Nucleus accumbens (tissue), 56 donors: ENCODE results near the gene SEL1L3.

Experiments used
- DNase-seq, 56 donors: peaks; one replicate each; lab custom pipeline; 2025; lab: John Stamatoyannopoulos, UW

The SEL1L3 gene

DNA sequence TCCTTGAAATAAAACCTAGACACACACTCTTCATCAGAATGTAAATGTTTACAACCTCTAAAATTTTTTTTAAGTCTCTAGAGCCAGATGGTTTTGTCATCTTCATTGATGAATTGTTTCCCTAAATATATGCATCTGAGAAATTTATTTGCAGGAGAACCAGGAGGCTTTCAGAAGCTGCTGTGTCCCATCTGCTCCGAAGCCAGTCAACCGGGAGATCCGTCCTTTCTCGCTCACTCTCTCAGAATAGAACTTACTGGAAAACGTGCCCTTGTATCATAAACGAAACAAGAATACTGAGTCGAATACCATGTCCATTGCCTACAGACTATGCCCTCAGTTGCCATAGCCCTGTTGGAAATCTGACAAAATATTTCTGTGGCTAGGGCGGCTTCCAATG, 103.7 kb downstream of the SEL1L3 start:
- DNase-seq: no peak

DNA sequence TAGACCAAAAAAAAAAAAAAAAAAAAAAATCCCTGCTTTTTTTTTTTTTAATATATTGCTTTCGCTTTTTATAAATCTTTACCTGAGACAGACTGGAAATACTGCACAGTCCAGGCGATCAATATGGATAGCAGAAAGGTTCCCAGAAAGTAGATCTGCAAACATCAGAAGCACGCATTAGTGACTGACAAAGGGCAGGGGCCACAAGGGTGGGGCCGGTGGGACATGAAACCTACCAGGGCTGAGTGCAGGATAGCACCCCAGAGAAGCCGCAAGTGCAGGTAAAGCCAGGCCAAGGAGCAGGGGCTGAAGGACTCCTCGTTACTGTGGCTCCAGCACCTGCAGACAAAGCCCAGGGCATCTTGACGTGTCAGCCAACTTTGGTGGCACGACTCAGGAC, 105.3 kb downstream of the SEL1L3 start:
- no peak for DNase-seq

DNA sequence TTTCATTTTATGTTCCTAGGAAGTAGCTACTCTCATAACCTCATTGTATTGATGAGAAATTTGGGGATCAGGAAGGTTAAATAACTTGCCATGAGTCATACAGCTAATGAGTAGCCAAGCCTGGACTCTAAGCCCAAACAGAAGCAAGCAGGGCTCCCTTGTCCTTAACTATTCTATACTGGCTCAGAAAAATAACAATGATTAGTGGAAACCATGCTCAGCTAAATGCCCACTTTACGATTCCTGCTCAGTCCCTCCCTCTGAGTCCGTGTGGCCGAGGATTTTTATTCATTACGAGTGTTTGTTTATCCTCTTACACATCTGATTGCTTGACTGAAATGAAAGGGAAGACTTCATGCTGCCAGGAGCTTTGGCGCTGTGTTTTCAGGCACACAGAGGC, 106.3 kb downstream of the SEL1L3 start:
- DNase-seq: no peak

DNA sequence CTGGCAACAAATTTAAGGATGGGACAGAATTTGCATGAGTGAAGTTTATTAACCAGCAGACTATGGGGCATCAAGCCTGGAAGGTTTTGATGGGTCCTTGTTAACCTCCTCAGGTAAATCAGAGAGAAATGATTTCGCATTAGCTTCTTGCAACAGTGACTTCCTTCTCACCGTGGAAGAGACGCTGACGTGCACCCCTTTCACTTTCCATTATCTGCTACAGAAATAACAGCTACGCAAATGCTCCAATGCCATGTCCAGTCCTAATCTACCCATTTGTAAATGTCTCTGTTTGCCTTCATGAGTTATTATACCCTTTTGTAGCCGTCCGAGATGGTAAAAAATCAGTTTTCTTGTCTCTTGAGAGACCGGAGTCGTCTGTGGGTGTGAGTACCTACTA, 106.9 kb downstream of the SEL1L3 start:
- DNase-seq: no peak

DNA sequence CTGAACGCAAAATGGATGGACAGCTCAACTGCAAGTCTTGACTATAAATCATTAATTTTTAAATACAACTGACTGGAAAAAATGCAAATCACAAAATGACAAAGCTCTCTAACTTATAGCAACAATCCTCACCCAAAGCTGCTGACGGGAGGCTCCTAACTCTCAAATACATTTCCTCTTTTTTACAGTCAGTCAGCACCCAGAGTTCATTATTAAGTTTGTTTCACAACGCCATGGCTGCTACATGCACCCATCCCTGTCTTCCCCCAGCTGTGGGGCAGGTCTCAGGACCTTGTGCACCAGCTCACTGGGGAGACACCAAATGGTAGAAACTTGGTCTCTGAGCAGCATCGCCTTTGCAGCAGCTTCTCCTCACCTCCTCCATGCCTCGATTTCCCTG, 109.5 kb downstream of the SEL1L3 start:
- no peak for DNase-seq

DNA sequence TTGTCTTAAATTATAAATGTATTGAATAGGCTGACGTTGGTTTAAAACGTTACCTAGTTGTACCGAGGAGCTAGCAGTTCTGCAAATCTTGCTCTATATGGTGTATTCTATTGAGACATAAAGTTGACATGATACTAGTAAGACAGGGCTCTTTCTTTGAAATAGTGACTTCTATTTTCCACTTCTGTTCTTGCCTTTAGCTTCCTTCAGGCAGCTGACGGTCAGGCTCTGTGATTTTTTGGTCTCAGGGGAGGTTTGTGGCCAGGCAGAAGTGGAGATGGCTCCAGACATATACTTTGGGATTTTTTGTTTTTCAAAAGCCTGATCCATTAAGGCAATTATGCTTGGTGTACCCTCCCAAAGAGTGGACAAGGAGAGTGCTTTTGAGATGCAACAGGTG, 111.9 kb downstream of the SEL1L3 start:
- no peak for DNase-seq

DNA sequence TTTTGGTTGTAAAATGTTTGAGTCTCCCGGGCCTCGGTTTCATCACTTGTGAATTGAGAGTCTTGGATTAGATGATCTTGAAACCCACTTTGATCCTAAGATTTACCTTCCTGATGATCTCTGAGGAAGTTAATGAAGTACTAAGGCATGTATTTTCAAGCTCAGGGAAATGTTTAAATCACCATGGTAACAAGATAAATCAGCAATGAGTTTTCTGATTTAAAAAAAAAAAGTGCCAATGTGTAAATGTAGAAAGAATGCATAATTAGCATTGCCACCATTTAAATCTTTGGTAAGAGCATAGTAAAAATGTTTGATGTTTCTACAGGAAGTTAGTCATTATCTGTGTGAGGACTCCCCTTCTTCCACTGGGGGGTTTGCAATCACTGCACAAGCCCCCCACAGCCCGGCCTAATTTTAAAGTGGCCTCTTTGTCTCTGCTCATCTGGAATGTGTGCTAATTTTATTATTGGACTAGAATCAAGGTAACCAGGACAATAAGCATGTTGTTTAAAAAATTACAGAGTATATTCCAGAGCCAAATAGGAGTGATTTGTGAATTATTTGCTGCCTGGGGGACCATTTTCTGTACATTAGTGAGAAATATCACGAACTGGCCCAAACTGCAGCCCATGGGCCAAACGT, 113.5 kb downstream of the SEL1L3 start:
- no peak for DNase-seq

DNA sequence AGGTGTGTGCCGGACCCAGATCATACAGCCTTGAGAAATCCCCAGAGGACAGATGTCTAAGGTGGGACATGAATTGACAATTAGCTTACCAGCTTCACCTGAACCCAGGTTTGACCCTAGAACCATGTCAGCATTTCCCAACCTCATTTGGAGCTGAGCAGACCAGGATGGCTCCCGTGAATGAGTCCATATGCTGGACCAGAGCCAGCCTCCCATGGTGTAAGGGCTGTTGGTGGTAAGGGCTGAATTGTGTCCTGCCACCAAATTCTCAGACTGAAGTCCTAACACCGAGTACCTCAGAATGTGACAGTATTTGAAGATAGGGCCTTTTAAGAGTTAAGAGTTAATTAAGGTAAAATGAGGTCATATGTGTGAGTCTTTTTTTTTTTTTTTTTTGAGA, 118.8 kb downstream of the SEL1L3 start:
- no peak for DNase-seq

DNA sequence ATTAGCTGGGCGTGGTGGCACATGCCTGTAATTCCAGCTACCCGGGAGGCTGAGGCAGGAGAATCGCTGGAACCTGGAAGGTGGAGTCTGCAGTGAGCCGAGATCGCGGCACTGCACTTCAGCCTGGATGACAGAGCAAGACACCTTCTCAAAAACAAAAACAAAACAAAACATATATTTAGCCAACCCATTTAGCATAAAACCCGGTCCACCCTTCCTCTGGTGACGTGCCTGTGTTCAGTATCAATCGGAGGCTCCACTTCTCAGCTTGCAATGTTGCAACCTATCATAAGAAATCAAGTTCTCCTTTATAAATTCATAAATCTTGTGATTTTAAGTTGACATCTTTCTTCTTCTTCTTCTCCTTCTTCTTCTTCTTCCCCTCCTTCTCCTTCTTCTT, 133.2 kb downstream of the SEL1L3 start:
- no peak for DNase-seq

DNA sequence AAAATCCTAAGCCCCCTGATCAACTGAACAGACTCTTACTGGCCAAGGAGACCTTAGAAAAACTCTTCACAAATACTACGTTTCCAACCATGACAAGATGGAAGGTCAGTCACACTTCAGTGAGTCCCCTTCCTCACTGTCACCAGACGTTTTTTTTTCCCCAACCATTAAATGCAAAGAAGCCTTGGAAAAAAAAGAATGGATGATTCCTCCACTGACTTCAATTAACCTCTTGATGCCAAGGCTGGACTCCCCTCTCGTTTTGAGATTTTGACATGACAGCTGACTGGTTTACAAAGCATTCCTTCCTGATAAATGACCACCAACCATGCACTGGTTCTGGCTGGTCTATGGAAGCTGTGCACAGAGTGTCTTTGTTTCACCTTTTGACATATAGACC, 133.9 kb downstream of the SEL1L3 start:
- DNase-seq: no peak

DNA sequence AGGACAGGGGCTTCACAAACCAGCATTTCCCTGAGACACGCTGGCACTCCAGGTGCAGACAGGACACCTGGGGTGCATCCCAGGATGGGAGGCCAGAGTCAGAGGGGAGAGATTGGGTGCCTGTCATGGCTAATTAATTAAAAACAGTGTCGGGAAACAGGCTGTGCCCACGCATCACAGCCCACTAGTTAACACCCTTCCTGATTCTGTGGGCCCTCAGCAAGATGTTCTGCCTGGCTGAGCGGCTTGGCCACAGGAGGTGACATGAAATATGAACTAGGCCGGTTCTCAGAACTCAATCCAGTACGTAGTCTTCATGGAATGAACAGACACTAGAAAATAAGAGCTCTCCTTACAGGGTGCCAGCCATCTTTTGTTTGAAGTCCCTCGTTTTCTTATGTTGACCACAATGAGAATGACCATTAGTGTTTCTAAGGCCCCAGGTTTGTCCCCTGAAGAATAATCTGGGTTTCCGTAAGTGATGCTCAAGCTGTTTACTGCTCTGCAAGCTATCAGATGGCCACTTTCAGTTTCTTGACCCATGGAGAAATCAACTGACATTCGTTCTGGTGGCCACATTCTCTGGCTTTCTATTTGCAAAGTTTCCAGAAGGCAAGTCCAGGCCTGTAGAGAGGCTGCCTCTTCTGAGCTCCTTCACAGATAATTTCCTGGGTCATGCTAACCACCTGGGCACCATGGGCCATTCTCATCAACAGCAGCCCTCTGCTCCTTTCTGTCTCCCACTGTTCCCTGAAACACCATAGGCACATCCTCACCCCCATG, 134.9 kb downstream of the SEL1L3 start:
- DNase-seq: no peak

DNA sequence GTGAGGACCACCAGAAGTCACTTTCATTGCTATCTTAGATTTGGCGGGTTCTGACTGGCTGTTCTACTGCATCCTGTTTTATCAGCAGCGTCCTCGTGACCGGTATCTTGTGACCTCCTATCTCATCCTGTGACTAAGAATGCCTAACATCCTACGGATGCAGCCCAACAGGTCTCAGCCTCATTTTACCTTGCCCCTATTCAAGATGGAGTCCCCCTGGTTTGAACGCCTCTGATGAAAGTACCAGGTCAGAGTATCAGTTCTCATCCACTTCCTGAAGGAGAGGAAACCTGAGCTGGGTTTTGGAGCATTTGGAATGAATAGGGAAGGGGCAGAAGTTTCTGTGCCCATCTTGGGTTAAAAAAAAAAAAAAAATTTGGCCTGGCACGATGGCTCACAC, 136.9 kb downstream of the SEL1L3 start:
- DNase-seq: no peak

DNA sequence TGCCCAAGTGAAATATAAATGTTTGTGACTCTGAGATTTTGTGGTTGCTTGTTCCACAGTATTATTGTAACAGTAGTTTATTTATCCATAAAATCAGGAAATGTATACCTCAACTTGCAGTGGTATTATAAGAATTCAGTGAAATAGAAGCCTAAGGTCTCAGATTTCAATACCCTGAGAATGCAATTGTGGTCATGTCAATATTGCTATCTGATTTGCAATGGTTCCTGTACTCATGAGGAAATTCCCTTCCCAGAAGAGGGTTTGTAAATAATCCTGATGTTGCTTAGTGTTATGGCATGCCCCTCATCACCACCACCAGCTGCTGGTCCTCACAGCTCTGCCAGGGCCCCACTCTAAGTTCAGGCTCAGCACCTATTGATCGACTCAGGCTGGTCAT, 139.4 kb downstream of the SEL1L3 start:
- DNase-seq: no peak

DNA sequence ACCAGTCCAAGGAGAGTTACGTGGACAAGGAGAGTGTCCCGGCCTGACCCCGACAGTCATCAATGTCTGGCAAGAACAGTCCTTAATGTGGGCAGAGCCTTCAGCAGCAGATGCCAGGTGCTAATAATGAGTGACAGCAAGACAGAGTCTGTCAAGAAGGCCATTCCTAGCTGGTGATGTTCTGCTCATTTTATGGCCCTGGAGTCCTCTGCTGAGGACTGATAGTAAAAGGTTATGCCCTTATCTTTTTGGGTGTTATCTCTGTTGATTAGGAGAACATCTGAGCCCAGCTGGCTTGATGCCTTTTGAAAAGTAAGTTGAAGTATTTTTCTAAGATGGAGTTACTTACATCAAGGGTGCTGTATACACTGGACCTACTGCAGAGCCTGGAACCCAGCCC, 139.8 kb downstream of the SEL1L3 start:
- DNase-seq: no peak

DNA sequence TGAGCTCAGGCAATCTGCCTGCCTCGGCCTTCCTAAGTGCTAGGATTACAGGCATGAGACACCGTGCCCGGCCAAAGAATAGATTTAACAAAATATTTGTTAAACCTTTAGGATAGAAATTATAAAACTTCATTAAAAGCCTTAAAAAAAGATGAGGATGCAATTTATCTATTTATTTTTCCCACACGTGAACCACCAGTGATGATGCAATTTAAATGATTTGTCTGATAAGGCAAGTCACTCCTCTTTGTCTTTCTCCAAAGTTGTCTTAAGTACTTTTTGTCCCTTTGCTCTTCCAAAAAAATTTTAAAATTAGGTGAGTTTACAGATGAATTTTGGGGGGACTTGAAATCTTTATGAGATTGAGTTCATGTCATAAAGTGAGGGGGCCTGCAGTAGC, 149.0 kb downstream of the SEL1L3 start:
- no peak for DNase-seq

DNA sequence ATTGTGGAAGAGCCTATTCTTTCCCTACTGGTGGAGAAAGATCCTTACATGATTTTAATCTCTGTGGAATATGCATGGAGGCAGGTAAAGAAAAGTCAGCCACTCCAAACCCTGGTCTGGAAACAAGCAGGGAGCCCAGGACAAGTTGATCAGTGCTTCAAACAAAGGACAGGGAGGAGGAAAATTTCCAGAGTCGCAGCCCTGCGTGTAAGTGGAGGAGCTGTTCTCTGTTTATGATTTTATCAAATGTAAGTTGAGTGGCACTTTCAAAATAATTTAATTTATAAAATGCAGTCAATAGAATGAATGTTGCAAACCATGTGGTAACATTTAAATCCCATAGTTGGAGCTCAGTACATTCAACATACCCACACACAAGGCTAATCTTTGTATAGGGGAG, 150.2 kb downstream of the SEL1L3 start:
- no peak for DNase-seq

DNA sequence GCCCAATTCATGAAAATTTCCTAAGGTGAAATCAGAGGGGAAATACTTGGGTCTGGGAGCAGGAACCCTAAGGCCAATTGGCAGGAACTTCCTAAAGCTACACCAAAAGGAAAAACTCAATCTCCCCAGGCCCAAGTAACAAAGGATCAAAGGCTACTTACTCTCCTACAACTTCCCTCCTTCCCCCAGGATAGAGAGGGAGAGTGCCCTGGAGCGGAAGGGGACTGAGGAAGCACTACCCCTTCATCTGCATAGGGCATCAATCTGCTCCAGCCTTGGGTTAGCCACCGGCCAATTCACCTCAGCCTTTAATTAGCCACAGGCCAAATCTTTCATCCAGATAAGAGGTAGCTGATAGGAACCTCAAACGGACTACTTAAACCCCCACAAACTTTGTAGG, 152.2 kb downstream of the SEL1L3 start:
- no peak for DNase-seq

DNA sequence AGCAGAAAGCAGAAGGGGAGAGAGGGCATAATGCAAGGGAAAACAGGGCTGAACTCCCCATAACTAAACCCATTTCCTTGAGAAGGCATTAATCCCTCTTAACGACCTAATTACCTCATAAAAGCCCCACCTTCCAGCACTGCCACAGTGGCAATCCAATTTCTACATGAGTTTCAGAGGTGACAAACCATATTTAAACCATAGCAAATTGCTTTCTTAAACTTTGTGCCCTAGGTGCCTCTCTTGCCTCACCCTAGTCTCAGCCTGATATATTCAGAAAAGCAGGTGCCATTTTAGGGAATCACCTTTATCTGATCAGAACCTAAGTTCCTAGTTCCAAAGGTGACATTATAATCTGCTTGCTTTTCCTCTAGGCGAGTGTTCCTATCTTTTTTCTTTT, 158.3 kb downstream of the SEL1L3 start:
- DNase-seq: no peak

DNA sequence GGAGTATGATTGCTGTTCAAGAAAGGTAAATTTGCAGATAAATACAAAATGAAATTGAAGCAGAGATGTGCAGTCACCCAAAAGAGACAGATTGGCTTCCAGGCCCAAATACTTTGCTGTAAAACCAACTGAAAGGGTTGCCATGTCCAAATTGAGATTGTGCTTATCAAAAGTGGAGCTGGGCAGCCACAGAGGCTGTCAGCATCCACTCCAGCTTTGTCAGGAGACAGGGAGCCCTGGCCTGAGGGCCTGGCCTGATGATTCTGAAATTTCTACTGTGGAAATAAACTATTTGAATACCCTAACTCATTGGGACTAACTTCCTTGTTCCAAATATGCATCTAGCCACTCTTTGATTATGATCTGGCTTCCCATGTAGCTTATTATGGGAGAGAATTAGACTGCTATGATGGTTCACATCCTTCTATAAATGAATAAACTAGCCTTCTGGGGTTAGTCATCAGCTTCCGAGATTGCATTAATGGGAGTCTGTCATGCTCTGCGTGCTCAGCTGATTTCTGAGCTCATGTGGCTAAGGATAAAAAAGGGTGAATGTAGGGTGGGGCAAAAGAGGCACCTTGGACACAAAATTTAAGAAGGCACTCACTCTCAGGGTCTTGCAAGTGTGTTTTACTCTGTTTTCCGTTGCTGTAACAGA, 158.9 kb downstream of the SEL1L3 start:
- no peak for DNase-seq

DNA sequence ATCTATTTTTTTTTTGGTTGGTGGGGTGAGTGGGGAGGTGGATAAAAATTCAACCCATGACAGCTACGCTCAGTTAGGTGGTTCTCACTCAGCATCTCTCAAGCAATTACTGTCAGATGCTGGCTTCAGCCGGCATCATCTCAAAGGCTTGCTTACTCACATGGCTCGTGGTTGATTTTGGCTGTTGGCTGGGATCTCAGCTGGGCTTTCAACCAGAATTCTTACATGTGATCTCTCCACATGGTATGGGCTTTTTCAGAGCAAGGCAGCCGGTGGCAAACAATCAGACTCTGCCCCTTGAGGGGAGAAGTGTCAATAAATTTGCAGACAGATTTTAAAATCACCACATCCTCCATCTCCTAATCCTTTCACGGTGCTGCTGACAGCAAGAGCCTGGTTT, 159.9 kb downstream of the SEL1L3 start:
- peak in 28 of 56 donors; percentile 0 to 35 (median 10) for DNase-seq

DNA sequence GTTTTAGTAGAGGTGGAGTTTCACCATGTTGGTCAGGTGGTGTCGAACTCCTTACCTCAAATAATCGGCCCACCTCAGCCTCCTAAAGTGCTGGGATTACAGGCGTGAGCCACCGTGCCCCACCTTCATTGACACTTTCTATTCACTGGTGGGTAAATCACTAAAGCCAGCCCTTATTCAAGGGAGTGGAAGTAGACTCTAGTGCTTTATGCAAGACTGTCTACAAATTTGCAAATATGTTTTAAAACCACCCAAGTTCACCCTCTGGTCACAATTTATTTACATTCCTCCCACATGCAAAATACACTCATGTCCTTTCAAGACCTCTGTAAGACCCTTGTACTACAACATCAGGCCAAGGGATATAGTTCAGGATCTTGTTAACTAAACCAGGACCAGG, 162.1 kb downstream of the SEL1L3 start:
- DNase-seq: no peak

DNA sequence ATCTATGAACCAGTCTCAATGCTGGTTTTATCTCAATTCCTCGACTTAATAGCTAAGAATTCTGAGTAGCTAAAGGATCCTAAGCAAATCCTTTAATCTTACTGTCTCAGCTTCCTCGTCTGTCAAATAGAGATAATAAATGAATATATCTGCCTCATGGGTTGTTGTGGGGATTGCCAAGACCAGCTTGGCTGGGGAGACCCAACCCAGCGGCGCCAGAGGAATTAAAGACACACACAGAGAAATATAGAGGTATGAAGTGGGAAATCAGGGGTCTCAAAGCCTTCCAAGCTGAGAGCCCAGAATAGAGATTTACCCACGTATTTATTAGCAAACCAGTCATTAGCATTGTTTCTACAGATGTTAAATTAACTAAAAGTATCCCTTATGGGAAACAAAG, 165.3 kb downstream of the SEL1L3 start:
- no peak for DNase-seq
